GM03348 (cell line): ENCODE data around the gene AACS.
A peak's percentile ranks its signal among the peaks of the same experiment; 100 is the strongest.
"Not testable (repeated sequence)": the region's sequence is repeated elsewhere in the genome, so short reads cannot be mapped to it uniquely, and the experiment has no call there.

ENCODE experiments used
- DNase-seq: peaks from one replicate; pipeline ENCODE4 v3.0.0; 2012; ENCODE audit warnings: low spot score

AACS gene, protein sequence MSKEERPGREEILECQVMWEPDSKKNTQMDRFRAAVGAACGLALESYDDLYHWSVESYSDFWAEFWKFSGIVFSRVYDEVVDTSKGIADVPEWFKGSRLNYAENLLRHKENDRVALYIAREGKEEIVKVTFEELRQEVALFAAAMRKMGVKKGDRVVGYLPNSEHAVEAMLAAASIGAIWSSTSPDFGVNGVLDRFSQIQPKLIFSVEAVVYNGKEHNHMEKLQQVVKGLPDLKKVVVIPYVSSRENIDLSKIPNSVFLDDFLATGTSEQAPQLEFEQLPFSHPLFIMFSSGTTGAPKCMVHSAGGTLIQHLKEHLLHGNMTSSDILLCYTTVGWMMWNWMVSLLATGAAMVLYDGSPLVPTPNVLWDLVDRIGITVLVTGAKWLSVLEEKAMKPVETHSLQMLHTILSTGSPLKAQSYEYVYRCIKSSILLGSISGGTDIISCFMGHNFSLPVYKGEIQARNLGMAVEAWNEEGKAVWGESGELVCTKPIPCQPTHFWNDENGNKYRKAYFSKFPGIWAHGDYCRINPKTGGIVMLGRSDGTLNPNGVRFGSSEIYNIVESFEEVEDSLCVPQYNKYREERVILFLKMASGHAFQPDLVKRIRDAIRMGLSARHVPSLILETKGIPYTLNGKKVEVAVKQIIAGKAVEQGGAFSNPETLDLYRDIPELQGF

GRCh38 chr12:125065021-125065918 is at the start of gene AACS:
Gene AACS, plus strand, starts transcription at chr12:125065435. Its CDS starts 150 bp downstream, at chr12:125065585.
- peak; percentile 98 for DNase-seq

DNA sequence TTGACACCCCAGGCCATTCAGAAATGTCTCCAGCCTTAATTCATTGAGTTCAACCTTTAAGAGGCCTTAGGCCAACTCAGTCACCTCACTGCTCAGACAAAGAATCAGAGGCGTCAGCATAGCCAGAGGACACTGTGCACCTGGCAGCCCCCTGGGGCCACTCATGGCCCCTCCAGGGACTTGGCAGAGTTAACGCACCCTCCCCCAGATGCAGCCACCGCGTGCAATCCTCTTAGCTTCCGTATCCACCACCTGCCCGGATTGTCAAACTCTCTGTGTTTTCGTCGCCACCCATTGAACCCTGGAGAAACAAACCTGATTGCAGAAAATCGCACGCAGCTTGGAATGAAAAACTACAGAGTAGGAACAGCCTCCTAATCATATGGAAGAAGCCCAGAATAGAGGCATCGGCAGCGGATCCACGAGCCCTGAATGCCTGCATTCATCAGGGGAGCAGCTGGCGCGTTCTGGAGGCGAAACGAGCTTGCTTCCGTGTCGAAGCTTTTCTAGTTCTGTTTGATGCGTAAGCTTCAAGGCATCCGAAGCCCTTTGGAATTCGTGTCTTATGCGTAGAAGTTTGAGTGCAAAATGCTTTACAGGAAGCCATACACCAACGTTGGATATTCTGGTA is 49.4 kb upstream of the AACS start:
- DNase-seq = no peak

DNA sequence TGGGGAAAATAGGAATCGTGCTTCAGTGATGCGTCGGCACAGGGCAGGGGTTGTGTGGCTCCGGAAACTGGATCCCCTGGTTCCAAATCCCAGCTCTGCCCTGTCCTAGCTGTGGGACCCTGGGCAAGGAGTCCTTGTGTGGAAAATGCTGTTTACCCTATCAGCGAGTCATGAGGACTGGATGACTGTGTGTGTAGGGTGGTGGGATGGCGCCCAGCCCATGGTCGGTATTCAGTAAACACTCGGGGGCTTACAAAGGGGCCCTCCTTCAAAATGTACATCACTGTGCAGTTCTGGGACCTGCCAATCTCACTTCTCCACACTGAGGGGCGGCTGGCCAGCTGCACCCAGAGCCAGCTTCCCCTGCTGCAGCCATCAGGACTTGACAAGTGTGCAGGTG is 47.4 kb upstream of the AACS start:
- DNase-seq = no peak

GRCh38 chr12:125018356-125018755 is 46.9 kb upstream of the AACS start:
- DNase-seq = no peak

DNA sequence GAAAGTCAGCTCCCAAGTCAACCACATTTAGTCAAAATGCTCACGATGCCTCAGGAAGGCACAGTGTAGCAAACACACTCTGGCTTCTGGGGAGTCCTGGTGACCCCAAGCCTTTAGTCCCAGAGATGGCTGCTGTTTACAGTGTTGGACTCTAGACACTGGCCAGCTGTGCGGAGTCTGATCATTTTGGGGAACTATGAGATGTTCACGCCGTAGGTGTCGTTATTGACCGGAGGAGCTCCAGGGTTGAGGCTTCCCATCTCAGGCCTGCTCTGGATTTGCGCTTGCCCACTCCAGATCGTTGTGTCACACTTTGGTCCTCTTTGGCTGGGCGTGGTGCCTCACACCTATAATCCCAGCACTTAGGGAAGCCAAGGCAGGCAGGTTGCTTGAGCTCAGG is 44.1 kb upstream of the AACS start:
- DNase-seq = no peak

DNA sequence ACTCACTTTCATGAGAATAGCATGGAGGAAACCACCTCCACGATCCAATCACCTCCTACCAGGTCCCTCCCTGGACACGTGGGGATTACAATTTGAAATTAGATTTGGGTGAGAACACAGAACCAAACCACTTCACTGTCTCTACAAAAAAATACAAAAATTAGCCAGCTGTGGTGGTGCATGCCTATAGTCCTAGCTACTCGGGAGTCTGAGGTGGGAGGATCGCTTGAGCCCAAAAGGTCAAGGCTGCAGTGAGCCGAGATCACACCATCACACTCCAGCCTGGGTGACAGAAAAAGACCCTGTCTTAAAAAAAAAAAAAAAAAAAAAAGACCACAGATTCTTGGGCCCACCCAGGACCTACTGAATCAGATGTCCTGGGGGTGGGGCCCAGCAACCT is 43.5 kb upstream of the AACS start:
- no peak for DNase-seq

DNA sequence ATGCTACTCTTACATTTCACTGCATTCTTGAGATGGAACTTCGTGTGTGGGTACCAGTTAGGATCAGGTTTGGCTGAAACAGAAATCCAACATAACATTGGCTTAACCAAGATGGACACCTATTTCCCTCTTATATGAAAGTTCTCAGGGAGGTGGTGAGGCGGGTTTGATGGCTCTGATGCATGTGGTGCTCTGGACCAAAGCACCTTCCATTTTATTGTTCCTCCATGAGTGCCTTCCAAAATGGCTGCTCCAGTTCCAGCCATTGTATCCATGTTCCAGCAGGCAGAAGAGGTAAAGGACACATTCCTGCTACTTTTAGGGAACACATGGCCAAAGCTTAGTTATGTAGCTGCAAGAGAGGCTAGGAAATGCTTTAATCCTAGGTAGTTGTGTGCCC is 42.2 kb upstream of the AACS start:
- no peak for DNase-seq

DNA sequence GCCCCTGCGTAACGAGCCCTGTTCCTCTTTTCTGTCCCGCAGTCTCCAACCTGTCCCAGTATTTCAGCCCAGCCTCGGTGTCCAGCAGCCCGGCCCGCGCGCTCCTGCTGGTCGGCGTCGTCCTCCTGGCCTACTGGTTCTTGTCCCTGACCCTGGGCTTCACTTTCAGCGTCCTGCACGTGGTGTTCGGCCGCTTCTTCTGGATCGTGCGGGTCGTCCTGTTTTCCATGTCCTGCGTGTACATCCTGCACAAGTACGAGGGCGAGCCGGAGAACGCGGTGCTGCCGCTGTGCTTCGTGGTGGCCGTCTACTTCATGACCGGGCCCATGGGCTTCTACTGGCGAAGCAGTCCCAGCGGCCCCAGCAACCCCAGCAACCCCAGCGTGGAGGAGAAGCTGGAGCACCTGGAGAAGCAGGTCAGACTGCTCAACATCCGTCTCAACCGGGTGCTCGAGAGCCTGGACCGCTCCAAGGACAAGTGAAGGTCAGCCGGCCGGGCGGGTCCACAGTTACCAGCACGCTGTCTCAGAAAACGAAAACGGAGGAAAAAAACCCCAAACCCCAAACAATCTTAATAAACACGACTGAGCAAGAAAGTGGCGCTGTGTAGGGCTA is 40.2 kb upstream of the AACS start:
- no peak for DNase-seq

DNA sequence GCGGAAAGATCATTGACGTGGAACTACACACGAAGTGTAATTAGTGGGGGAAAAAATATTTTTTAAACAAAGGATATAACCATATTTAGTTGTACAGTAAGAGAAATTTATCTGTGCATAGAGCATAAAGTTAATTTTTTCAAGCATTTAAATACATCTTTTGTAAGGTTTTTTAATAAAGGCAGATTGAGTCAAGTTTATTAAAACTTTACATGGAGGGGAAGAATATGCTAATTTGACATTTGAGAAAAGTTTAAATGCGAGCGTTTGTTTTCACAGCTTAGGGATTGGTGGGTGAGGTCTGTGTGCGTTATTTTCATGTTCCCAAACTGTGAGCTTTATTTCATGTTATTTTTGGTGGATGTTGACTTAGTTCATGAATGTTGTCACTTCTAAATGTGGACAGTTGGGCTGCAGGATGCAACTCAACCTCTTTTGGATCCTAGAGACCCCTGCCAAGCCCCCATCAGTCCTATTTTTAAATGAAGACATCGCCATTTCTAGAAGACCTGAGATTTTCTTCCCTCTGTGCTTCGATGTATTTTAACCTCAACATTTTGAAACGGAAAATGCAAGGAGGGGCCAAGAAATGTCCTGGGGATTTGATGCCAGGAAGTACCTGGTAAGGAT is 39.5 kb upstream of the AACS start:
- DNase-seq = no peak

DNA sequence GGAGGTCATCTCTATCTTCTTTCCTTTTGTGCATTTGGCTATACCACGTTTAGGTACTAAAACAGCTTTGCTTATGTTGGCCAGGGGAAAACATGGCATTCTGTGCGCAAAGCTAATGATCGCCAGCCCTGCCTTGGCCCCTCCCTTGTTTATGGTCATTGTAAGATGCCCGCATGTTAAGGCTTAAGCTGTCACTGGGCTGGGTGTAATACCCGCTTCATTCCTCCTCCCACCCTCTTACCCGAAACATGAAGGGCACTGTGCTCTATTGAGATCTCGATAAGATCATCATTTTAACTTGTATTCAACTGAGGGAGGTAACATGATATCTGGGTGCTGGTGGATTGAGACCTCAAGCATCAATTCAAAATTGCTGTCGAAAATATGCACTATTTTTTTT is 37.1 kb upstream of the AACS start:
- DNase-seq = no peak

- no peak for DNase-seq
Measured at GRCh38 chr12:125029761-125030358, 35.4 kb upstream of the AACS start.

GRCh38 chr12:125031471-125031870 is 33.8 kb upstream of the AACS start:
- DNase-seq = not testable (repeated sequence)

DNA sequence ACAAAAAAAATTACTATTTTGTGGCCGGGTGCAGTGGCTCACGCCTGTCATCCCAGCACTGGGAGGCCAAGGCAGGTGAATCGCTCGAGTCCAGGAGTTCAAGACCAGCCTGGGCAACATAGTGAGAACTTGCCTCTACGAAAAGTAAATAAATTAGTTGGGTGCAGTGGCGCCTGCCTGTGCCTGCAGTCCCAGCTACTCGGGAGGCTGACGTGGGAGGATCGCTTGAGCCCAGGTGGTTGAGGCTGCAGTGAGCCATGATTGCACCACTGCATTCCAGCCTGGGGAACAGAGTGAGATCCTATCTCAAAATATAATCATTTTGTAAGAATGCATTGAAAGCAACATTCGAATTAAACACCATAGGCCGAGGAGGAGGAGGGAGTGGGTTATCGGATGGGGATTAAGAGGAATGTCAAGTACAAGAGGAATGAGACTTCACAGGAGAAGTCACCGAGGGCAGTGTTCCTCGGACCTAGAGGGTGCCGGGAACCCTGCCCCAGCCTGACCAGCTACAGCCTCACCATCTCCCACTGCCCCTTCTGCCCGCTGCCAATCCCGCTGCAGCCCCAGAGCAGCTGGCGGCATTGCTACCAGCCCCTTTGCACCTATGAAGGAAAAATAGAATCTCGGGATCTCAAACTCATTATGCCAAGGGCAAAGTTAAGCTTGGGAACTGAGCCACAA is 32.6 kb upstream of the AACS start:
- DNase-seq = no peak

DNA sequence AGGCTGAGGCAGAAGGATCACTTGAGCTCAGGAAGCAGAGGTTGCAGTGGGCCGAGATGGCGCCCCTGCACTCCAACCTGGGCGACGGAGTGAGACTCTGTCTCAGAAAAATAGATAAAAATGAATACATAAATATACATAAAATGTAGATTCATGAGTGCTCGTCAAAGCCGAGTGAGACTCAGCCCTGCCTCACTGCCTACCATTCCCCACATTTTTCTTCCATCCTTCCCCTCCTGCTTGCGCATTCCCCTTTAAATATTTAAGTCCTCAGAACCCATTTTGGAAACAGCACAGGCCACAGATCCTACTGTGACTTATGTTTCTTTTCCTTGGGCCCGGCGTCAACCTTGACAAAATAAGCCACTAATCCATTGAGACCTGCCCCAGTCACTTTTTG is 31.9 kb upstream of the AACS start:
- DNase-seq = no peak

DNA sequence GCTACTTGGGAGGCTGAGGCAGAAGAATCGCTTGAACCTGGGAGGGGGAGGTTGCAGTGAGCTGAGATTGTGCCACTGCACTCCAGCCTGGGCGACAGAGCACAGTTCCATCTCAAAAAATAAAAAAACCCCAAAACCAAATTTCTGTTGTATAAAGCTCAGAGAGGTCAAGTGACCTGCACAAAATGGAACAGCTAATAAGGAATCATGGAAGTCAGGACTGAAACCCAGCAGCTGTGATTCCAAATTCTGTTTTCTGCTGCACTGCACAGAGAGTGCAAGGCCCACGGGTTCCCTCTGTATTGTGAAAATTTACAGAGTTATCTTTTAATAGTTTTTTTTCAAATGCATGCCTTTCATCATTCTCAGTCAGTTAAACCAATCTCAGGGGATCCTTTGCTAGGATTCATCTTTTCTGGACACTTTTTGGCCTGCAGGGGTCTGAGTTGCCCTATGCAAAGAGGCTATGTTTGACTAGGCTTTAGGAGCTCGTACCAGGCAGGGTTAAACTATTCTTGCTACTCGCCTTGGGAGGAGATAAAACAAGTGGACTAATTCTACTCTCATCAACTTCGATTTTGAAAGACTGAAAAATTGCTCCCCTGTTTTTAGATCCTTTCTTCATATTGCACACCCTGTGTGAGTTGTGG is 26.1 kb upstream of the AACS start:
- no peak for DNase-seq

- DNase-seq = no peak
Measured at GRCh38 chr12:125049093-125049458, 16.2 kb upstream of the AACS start.

DNA sequence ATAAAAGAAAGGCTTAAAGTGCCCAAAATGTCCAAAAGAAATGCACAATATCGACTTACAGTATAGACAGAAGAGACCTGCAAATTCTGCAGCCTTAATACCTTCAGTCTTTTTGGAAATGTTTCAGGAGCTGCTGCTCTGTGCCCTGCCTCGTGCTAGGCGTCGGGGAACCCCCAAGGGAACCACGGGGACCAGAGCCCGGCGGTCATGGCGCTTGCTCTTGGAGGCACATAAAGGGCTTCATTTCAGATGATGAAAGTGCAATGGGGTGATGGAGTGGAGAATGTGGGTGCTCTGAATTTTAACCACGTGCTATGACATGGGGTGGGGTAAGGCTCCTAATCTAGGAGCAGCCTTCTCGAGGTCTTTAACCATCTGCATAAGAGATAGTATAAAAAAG is 14.8 kb upstream of the AACS start:
- DNase-seq = no peak

- no peak for DNase-seq
Measured at GRCh38 chr12:125050868-125051267, 14.4 kb upstream of the AACS start.

DNA sequence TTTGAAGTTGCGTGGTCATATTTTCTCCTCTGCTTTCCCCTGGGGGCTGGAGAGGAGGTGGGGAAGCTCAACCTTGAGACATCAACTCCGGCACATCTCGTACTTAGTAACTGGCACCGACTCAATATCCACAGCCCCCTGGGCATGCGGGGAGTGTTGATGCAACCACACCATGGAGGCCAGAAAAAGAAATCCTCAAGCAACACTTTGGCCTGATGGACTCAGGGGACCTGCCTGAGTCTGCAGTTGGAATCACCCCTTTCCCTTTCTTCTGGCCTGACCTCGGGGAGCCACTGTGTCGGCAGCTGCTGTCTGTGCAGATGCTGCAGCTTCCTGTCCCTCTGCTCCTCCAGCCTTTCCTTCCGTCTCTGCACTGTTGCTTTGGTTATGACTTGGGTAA is 11.4 kb upstream of the AACS start:
- DNase-seq = no peak

DNA sequence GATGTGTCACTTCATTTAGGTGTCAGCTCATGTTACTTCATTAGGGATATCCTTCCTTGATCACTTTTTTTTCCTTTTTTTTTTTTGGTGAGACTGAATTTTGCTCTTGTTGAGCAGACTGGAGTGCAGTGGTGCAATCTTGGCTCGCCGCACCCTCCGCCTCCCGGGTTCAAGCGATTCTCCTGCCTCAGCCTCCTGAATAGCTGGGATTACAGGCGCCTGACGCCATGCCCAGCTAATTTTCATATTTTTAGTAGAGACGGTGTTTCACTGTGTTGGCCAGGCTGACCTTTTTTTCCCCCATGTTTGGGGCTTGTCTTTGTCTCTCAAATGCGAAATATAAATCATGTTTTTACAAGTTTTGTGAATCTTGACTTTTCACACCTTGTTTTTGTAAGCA is 9.6 kb upstream of the AACS start:
- no peak for DNase-seq
